Smooth muscle cell (in vitro differentiated cells): ENCODE results near the gene SLC22A31. TPM values are rescaled to one million over a fixed set of nuclear protein-coding genes. Genes with fewer than 3 reads are reported as not detected.

ENCODE experiments used
- DNase-seq: peaks from one replicate; lab custom pipeline; 2025; ENCODE audit not compliant: unreplicated experiment; lab: John Stamatoyannopoulos, UW
- H2AFZ ChIP-seq: fragments of 200-600 bp; sonication (generic); 2 replicates; pipeline ENCODE4 v1.6.0; 2016; ENCODE audit warnings: antibody characterized with exemption, low read depth, mild to moderate bottlenecking
- H3F3A ChIP-seq: fragments of 200-600 bp; sonication (generic); 2 replicates; pipeline ENCODE4 v1.6.0; 2017; ENCODE audit warnings: antibody characterized with exemption, low read depth
- H3K27ac ChIP-seq: fragments of 200-600 bp; sonication (generic); 2 replicates; pipeline ENCODE4 v1.5.1; 2016; ENCODE audit warnings: low read depth, mild to moderate bottlenecking
- H3K27me3 ChIP-seq: fragments of 200-600 bp; sonication (generic); 2 replicates; pipeline ENCODE4 v1.6.1; 2016; ENCODE audit warnings: low read depth, mild to moderate bottlenecking
- H3K36me3 ChIP-seq: fragments of 200-600 bp; sonication (generic); 2 replicates; pipeline ENCODE4 v1.5.1; 2016; ENCODE audit warnings: low read depth
- H3K4me1 ChIP-seq: fragments of 200-600 bp; sonication (generic); 2 replicates; pipeline ENCODE4 v1.5.1; 2016; ENCODE audit warnings: low read depth
- H3K4me2 ChIP-seq: fragments of 200-600 bp; sonication (generic); 2 replicates; pipeline ENCODE4 v1.6.0; 2016; ENCODE audit warnings: mild to moderate bottlenecking
- H3K4me3 ChIP-seq: fragments of 200-600 bp; sonication (generic); 2 replicates; pipeline ENCODE4 v1.5.1; 2016; ENCODE audit warnings: mild to moderate bottlenecking
- H3K79me2 ChIP-seq: fragments of 200-600 bp; sonication (generic); 2 replicates; pipeline ENCODE4 v1.6.0; 2016; ENCODE audit warnings: low read depth, mild to moderate bottlenecking
- H3K9ac ChIP-seq: fragments of 200-600 bp; sonication (generic); 2 replicates; pipeline ENCODE4 v1.6.0; 2016; ENCODE audit warnings: low read depth
- H3K9me3 ChIP-seq: fragments of 200-600 bp; sonication (generic); replicated peaks from 2 replicates; pipeline ENCODE4 v1.5.1; 2016; ENCODE audit warnings: low read depth
- H4K20me1 ChIP-seq: fragments of 200-600 bp; sonication (generic); 2 replicates; pipeline ENCODE4 v1.6.0; 2016; ENCODE audit warnings: low read depth
- WGBS: methylation state at CpG from one replicate; pipeline ENCODE4 v1.1.7; 2016; ENCODE audit warnings: low lambda C conversion rate; 5-methylcytosine and 5-hydroxymethylcytosine counted together
- polyA plus RNA-seq: library from polyadenylated mRNA; unstranded; fragments of >200 nt; fragmentation: Nextera tagmentation; extraction: Ambion mirVana; gene quantifications from 2 replicates; pipeline ENCODE4 v1.2.1, GENCODE V29; 2016
- total RNA-seq: library from RNA; depleted of rRNA; stranded (reverse); fragments of >200 nt; gene quantifications from 2 replicates; pipeline ENCODE4 v1.2.3, GENCODE V29; 2014
- TF ChIP-seq, protein P1 (sequence below): fragments of 200-600 bp; sonication (generic); IDR thresholded peaks from 2 replicates; pipeline ENCODE4 v1.5.1; 2017; ENCODE audit warnings: borderline replicate concordance, mild to moderate bottlenecking, antibody characterized with exemption; ENCODE audit not compliant: insufficient read depth, poor library complexity, severe bottlenecking

SLC22A31 gene
- total and polyA plus RNA-seq, 2 experiments from 2014 or later, result 0.43 TPM; not detected in 1

DNA sequence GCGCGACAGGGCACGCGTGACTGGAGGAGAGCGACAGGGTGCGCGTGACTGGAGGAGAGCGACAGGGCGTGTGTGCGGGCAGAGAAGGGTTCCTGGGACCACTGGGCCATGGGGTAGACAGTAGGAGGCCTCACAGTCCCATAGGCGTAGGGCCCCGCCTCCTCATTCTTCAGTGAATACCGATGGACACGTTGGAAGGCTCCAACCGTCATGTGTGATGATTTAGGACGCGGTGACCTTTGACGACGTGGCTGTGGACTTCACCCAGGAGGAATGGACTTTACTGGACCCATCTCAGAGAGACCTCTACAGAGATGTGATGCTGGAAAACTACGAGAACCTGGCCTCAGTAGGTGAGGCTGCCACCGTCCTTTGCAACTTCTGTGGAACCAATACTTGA lies 22.6 kb upstream of the SLC22A31 start:
- Histone ChIP-seq H2AFZ (no peak overlapping the region), H3K36me3 (peaks cover 28% of the 10 kb centered on the region)

DNA sequence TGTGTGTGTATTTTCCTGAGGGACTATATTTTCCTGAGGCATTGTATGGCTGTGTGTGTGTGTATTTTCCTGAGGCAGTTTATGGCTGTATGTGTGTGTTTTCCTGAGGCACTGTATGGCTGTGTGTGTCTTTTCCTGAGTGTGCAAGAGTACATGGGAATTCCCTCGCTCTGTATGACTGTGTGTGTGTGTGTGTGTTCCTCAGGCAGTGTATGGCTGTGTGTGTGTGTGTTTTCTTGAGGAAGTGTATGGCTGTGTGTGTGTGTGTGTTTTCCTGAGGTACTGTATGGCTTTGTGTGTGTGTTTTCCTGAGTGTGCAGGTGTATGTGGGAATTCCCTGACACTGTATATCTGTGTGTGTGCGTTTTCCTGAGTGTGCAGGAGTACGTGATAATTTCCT lies 21.3 kb upstream of the SLC22A31 start:
- H3F3A ChIP-seq, result no peaks in the 10 kb centered on the region
- no peak overlapping the region for H2AFZ ChIP-seq
- 95% methylated on average over 3 of the region's 3 CpGs for WGBS
- peaks cover 28% of the 10 kb centered on the region for H3K79me2 ChIP-seq
- DNase-seq, result no peak
- H3K4me2 ChIP-seq, result no peak overlapping the region
- H3K4me3 ChIP-seq, result no peak overlapping the region
- TF ChIP-seq, protein P1, sequence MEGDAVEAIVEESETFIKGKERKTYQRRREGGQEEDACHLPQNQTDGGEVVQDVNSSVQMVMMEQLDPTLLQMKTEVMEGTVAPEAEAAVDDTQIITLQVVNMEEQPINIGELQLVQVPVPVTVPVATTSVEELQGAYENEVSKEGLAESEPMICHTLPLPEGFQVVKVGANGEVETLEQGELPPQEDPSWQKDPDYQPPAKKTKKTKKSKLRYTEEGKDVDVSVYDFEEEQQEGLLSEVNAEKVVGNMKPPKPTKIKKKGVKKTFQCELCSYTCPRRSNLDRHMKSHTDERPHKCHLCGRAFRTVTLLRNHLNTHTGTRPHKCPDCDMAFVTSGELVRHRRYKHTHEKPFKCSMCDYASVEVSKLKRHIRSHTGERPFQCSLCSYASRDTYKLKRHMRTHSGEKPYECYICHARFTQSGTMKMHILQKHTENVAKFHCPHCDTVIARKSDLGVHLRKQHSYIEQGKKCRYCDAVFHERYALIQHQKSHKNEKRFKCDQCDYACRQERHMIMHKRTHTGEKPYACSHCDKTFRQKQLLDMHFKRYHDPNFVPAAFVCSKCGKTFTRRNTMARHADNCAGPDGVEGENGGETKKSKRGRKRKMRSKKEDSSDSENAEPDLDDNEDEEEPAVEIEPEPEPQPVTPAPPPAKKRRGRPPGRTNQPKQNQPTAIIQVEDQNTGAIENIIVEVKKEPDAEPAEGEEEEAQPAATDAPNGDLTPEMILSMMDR, result no peak
- peaks cover 15% of the 10 kb centered on the region for H3K36me3 ChIP-seq
- H3K27me3 ChIP-seq, result no peaks in the 10 kb centered on the region
- H4K20me1 ChIP-seq, result peaks cover 7% of the 10 kb centered on the region
- peaks cover 7% of the 10 kb centered on the region for H3K9me3 ChIP-seq
- H3K4me1 ChIP-seq, result peaks cover 8% of the 10 kb centered on the region
- no peak overlapping the region for H3K27ac ChIP-seq
- no peak overlapping the region for H3K9ac ChIP-seq

More for the DNA sequence above, 22.6 kb upstream of the SLC22A31 start:
- over 99% methylated on average over 16 of the region's 21 CpGs for WGBS
- Histone ChIP-seq H4K20me1 (peaks cover 7% of the 10 kb centered on the region), H3K9ac (no peak overlapping the region), H3F3A (no peaks in the 10 kb centered on the region), H3K4me2 (no peak overlapping the region), H3K79me2 (peaks cover 25% of the 10 kb centered on the region), H3K4me3 (no peak overlapping the region), H3K9me3 (peaks cover 20% of the 10 kb centered on the region), H3K27me3 (no peaks in the 10 kb centered on the region), H3K4me1 (peaks cover 4% of the 10 kb centered on the region), H3K27ac (no peak overlapping the region)
- DNase-seq, result no peak
- TF ChIP-seq, protein P1, result no peak

DNA sequence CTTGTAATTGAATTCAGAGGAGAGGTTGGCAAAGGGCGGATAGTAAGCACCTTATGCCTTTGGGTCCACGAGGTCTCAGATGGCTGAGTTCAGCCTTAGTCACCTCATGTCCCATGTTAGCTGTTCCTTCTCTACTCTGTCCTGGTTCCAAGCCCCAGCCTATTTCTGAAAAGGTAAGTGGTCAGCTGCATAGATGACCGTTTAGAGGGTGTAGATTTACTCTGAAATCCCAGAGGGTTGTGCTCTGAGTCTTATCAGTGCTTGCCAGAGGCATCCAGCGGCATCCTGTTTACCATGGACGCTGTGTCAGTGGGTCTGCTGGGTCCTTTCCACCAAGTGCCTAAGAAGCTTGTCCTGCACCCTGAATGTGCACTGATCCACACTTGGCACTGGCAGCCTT lies 19.0 kb upstream of the SLC22A31 start:
- H3K9me3 ChIP-seq, result no peaks in the 10 kb centered on the region
- 78% methylated on average over 5 of the region's 5 CpGs for WGBS
- peaks cover 7% of the 10 kb centered on the region for H4K20me1 ChIP-seq
- no peak overlapping the region for H3K9ac ChIP-seq
- no peak for DNase-seq
- no peaks in the 10 kb centered on the region for H3F3A ChIP-seq
- no peak overlapping the region for H3K4me3 ChIP-seq
- TF ChIP-seq, protein P1, result no peak
- no peaks in the 10 kb centered on the region for H3K27me3 ChIP-seq
- H2AFZ ChIP-seq, result no peak overlapping the region
- H3K4me1 ChIP-seq, result peaks cover 9% of the 10 kb centered on the region
- no peaks in the 10 kb centered on the region for H3K36me3 ChIP-seq
- no peak overlapping the region for H3K4me2 ChIP-seq
- H3K27ac ChIP-seq, result no peak overlapping the region
- peaks cover 28% of the 10 kb centered on the region for H3K79me2 ChIP-seq
